HepG2 (cell line): ENCODE results near the gene SLC2A11.

Experiments used
- CREB1 ChIP-seq, 2 experiments: fragments of 450-650 bp in 1 of 2; IDR thresholded peaks; 2 replicates each; pipeline ENCODE4 v1.6.1; 2016 to 2017; ENCODE audit warnings: control low read depth in 1 of 2, mild to moderate bottlenecking in 1 of 2, missing compliant biosample characterization in 1 of 2, missing genetic modification characterization in 1 of 2
- ELK4 ChIP-seq: sonication (generic); formaldehyde crosslinking; IDR thresholded peaks from 2 replicates; pipeline ENCODE4 v1.9.0; 2021; ENCODE audit warnings: missing genetic modification reagents, borderline replicate concordance
- EZH2 ChIP-seq: conservative IDR thresholded peaks from 2 replicates; pipeline ENCODE4 v1.6.1; 2012; ENCODE audit warnings: mild to moderate bottlenecking, low read depth, low read length, moderate library complexity
- FOXM1 ChIP-seq: sonication (generic); formaldehyde crosslinking; IDR thresholded peaks from 2 replicates; pipeline ENCODE4 v1.5.0; 2020; ENCODE audit warnings: missing genetic modification reagents
- MAZ ChIP-seq, 2 experiments: sonication (generic) in 1 of 2; formaldehyde crosslinking in 1 of 2; IDR thresholded peaks; 2 replicates each; pipeline versions ENCODE4 v1.5.0 to v1.6.1; 2012 to 2020; ENCODE audit warnings: low read depth in 2 of 2, mild to moderate bottlenecking in 2 of 2, borderline replicate concordance in 1 of 2, improper control_type of control experiment in 1 of 2, low read length in 1 of 2, missing genetic modification reagents in 1 of 2, moderate library complexity in 1 of 2
- MTERF4 ChIP-seq: sonication (generic); formaldehyde crosslinking; IDR thresholded peaks from 2 replicates; pipeline ENCODE4 v1.8.0; 2023; ENCODE audit warnings: mild to moderate bottlenecking, missing genetic modification reagents
- NFE2L2 ChIP-seq: fragments of 150-350 bp; IDR thresholded peaks from 2 replicates; pipeline ENCODE4 v1.6.1; 2014; ENCODE audit warnings: low read length
- NFYB ChIP-seq: sonication (generic); formaldehyde crosslinking; IDR thresholded peaks from 2 replicates; pipeline ENCODE4 v1.4.0; 2020; ENCODE audit warnings: missing genetic modification reagents
- RAD21 ChIP-seq: fragments of 450-650 bp; formaldehyde crosslinking; IDR thresholded peaks from 2 replicates; pipeline ENCODE4 v1.5.0; 2020; ENCODE audit warnings: mild to moderate bottlenecking
- ZNF281 ChIP-seq: sonication (generic); formaldehyde crosslinking; IDR thresholded peaks from 2 replicates; pipeline ENCODE4 v1.4.0; 2020; ENCODE audit warnings: missing genetic modification reagents, borderline replicate concordance

- TF ChIP-seq EZH2 (no peak), FOXM1 (CRISPR knock-in tag) (no peak), CREB1 (IDR thresholded peaks at IDR 0.05) (no peak), CREB1 (CRISPR knock-in tag; IDR thresholded peaks at IDR 0.05) (no peak), ZNF281 (CRISPR knock-in tag) (no peak), MAZ (IDR thresholded peaks at IDR 0.05; ENCODE audit: borderline replicate concordance, low read depth, low read length) (no peak), MAZ (CRISPR knock-in tag; IDR thresholded peaks at IDR 0.05; ENCODE audit: low read depth) (no peak), NFYB (no peak), MTERF4 (CRISPR knock-in tag) (no peak), NFE2L2 (no peak), RAD21 (CRISPR knock-in tag) (no peak), ELK4 (CRISPR knock-in tag) (no peak)
Measured at GRCh38 chr22:23878219-23878618, 20.5 kb downstream of the SLC2A11 start.
